GDM1 (cell line): ENCODE results near the gene MIGA2.

Source experiments
- DNase-seq: peaks from one replicate; lab custom pipeline; 2025; lab: John Stamatoyannopoulos, UW

Gene MIGA2

DNA sequence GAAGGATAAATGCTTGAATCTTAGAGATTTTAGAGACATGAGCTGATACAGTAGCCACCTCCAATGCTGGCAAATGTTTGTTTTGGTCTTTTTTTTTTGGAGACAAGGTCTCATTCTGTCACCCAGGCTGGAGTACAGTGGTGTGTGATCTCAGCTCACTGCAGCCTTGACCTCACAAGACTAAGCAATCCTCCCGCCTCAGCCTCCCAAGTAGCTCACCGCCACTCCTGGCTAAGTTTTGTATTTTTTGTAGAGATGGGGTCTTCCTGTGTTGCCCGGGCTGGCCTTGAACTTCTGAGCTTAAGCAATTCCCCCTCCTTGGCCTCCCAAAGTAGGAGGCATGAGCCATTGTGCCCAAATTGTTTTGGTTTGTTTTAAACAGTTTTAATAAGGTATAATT is 37.7 kb downstream of the MIGA2 start:
- DNase-seq = no peak

DNA sequence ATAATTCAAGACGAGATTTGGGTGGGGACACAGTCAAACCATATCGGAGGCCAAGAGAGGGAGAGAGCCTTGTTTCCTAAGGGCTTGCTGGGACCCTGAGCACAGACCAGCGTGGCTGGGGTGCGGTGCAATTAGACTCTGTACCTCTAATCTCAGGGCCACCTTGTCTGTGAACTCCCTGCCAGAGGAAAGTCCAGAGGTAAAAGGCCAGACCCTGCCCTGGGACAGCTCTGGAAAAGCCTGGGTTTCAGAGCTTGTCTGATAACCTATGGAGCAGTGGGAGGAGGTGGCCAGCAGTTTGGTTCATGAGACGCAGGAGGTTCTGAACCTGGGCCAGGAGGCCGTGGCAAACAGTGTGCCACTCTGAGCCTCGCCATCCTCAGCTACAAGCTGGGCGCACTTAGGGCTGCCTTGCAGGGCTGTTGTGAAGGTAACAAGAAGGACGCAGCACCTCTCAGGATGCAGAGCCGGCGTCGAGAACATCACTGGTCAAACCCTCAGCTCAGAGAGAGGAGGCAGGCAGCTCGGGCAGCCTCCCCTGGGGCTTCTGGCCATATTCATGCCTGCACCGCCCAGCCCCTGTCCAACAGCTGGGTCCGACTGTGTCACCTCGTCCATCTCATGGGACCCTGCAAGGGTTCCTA is 39.7 kb downstream of the MIGA2 start:
- no peak for DNase-seq

DNA sequence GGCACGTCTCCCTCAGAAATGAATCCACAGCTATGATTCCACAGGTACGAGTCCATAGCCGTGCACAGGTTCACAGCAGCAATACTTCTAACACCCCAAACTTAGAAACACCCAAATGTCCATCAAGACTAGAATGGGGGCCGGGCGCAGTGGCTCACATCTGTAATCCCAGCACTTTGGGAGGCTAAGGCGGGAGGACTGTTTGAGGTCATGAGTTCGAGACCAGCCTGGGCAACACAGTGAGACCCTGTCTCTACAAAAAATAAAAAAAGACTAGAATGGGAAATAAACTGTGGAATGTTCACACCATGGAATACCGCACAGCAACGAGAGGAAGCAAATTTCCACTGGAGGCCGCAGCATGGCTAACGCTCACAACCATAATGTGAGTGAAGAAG is 40.2 kb downstream of the MIGA2 start:
- DNase-seq = no peak

DNA sequence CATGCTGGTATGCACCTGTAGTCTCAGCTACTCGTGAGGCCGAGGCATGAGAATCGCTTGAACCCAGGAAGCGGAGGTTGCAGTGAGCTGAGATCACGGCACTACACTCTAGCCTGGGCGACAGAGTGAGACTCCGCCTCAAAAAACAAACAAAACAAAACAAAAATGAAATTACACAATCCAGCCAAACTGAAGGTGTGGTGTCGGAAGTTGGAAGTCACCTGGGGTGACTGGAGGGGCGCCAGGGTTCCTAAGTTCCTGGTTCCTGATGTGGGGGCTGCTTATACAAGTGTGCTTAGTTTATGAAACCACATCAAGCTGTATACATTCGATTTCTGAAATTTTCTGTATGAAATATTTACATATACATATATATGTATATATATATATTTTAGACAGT is 40.8 kb downstream of the MIGA2 start:
- DNase-seq = no peak

DNA sequence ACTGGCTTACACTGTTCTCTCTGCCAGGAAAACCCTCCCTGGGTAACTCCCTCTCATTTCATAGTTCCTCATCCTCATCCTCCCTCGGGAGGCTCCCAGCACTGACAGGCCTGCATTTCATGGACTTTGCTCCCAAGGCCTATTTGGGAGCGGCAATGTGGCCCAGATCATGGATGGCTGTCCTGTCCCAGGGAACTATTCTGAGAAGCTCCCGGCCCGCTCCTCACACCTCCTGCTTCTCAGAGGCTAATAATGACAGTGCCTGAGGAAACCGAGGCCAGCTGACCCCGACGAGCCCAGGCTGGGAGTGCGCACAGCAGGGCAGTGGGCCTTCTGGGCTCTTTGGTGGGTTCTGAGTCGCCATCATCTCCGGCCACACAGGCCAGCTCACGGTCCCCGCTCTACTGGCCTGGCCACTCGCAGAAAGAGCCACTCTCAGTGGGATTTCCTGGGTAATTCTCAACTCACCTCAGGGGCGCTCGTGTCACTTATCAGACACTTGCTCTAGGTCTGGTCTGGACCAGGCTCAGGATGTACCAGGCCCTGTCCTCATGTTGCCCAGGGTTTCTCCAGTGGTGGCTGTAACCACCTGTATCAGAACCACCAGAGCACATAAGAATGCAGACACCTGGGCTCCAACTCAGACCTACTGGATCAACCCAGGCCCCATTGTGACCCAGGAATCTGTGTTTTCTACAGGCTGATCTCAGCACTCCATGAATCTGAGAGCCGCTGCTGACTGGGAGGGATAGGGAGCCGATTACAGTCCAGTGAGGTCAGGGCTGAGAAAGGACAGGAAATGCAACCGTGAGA is 42.5 kb downstream of the MIGA2 start:
- DNase-seq = no peak

DNA sequence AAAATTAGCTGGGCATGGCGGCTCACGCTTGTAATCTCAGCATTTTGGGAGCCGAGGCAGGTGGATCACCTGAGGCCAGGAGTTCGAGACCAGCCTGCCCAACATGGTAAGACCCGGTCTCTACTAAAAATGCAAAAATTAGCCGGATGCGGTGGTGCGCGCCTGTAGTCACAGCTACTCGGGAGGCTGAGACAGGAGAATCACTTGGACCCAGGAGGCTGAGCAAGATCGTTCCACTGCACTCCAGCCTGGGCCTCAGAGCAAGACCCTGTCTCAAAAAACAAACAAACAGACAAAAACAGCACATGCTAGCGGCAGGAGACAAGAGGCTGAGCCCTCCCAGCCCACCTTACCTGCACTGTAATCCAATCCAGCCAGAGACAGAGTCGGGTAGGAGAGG is 43.4 kb downstream of the MIGA2 start:
- no peak for DNase-seq

DNA sequence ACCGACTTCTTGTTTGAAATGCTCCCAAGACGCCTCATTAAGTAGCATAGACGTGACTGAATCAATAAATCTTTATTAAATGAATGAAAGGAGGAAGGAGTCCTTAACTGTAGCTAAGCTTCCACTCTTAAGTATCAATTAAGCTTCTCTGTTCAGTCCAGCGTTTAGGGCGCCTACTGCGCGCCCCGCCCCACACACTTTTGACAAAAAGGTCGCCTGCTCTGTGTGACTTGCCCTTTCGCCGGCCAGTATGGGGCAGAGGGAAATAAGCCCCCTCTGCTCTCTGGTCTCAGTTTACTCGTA is 43.8 kb downstream of the MIGA2 start:
- no peak for DNase-seq

DNA sequence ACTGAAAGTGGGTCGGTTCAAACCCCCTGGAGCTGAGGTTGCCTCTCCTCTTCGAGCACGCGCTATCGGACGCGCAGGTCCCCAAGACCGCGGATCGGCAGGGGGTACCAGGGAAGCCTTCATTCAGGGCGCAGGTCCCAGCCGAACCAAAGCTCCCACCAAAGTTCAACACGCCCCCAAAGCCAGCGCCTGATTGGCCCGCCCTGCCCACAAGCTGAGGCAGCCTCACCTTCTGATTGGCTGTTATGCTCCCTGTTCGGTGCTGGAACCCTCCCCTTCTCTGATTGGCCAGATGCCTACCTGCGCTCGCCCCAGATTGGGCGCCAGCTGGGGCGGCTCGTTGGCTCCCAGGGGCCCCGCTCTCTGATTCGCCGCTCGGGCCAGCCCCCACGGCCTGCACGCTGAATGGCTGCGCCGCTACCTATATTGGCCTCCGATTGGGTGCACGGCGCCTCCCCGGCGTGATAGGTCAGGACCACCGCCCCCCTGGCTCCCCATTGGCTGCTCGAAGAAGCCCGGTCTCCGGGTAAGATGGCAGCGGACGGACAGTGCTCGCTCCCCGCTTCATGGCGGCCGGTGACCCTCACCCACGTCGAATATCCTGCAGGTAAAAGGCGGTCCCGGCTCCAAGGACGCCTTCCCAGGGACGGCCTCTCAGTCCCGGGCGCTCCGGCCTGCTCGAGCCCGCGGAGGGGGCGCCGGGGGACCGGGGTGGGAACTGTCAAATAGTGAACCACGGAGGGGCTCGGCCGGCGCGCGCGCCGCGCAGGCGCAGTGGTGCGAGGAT is 44.4 kb downstream of the MIGA2 start, which contains the start of gene DOLPP1:
TSS of gene DOLPP1 (plus strand) at position 511 of the 787 bp plus-strand sequence. CDS start at position 532, 21 bp downstream.
- peak; percentile 100 for DNase-seq

DNA sequence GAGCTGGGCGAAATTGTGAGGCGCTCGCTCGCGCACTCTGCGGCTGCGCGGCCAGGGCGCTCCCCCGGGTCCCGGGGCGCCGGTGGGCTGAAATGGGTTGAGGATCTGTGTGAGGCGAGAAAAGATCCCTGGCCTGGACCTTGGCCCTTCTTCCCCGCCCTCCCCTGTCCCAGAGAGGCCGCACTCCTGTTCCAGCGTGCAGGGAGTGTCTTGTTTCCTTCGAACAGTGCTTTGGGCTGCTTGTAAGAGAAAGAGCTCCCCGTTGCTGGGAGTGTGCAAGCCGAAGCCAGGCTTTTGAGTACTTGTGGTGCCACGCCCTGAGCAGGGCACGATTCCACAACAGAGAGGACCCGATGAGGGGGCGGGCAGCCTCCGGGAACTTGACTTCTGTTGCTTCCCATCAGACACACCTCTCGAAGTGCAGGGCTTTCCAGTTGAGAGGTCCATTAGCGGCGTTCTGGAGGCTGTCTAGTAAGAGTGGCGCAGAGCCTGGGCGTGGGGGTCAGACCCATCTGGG is 45.0 kb downstream of the MIGA2 start:
- no peak for DNase-seq

DNA sequence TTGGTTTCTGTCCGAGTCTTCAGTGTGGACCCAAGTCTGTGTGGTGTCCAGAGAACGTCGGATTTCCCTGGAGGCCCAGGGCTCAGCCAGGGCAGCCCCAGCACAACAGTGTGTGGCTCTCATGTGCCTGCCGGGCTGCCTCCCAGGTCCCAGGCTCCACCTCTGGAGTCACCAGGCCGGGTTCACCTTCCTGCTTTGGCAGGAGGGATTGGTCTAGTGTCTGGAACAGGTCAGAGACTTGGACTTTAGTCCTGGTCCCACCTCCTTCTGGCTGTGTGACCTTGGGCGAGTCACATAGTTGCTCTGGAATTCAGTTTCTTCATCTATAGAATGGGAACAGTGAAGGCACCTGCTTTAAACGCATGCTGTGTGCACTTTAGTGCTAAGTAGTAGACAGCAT is 47.7 kb downstream of the MIGA2 start:
- DNase-seq = no peak

DNA sequence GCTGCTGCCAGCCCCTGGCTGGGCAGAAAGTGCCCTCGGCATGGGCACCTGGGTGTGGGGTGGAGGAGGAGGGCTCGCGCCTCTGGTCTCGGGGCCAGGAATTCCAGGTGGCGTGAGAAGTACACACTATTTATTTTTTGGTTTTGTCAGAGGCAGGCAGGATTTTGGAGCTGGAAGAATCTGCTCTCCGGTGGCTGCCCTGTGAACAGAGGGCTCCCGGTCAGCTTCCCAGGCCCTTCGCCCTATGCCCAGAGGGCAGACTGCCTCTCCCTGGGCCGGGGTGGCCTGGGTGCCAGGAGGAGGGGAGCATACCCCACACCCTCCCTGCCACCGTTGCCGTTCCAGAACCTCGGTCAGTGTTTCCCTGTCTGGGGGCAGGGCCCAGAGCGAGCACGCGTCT is 52.8 kb downstream of the MIGA2 start:
- no peak for DNase-seq

DNA sequence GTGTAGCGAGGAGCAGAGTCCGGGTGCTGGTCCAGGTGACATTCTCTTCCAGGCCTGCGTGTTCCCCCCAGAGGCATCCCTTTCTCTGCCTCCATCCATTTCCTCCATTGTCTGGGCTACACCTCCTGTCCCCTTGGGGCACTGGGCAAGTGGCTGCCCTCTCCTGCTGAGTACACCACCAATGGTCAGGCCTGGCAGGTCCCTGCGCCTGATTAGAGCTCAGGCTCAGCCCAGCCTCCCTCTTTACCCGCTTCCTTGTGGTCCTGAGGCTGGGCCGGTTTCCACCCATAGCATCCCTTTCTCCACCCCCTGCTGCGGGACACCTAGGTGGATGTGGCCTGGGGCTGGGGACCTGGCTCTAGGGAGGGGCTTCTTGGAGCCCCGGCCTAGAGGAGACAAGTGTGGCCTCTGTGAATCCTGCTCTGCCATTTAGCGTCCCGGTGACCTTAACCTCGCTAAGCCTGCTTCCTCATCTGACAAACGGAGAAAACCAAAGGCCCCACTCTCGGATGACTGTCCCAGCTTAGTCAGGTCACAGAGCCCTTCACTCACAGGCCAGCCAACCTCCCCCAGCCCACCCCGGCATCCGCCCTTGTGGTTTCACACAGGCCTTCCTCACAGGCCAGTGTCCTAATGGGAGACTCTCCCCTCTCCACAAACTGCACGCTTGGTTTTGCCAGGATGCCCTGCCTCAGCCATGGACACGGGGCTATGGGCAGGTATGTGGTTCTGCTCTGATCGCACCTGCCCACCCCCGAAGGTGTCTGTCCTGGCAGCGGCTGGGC is 57.4 kb downstream of the MIGA2 start:
- no peak for DNase-seq

DNA sequence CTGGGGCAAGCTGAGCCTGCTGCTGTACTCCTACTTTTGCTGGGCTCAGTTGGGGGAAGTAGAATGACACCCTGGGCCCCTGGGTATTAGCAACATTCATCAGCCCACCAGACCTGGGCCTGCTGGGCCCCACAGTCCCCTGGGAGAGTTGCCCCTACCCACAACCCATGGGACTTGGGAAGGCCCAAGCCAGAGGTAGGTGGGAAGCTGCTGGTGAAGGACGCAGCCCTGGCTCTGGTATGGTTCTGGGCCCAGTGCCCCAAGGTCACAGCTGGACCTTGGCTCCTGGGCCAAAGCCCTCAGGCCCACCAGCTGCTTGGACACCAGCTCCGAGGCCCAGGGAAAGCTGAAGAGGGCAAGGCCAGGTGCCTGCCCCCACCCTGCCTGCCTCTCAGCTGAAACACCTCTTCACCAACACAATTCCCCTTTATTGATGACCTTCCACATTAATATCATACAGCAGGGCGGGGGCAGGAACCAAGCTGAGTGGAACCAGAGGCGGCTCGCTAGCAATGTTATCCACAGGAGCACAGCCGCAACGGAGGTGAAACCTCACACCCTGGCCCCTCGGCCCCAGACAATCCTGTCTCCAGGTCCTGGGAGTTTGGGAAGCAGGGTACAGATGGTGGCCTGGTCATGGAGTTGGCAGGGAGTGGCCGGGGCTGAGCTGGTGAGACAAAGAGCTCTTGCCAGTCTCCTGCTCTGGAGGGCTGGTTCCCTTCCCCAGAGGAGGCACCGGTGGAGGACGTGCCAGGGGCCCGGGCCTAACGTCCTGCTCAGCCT is 58.2 kb downstream of the MIGA2 start:
- no peak for DNase-seq

DNA sequence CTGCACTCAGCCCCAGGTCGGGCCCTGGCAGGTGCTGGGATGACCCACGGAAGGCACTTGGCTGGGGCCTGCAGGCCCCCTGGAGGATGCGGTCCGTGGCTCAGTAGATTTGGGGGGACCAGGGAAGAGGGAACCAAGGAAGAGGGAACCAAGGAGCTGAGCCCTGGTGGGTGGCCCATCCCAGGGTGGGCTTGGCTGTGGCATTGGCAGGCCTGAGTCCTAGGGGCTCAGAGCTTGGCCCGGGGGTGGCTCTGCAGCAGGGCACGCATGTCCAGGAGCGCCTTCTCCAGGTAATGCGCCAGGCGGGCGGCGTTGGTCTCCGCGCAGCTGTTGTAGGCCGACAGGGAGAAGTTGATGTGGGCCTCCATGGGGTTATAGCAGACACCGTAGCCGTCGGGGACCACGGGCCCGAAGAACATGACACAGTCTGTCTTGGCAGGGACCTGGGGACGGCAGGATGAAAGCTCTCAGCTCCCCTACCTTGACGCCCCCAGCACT is 58.8 kb downstream of the MIGA2 start:
- DNase-seq = no peak

DNA sequence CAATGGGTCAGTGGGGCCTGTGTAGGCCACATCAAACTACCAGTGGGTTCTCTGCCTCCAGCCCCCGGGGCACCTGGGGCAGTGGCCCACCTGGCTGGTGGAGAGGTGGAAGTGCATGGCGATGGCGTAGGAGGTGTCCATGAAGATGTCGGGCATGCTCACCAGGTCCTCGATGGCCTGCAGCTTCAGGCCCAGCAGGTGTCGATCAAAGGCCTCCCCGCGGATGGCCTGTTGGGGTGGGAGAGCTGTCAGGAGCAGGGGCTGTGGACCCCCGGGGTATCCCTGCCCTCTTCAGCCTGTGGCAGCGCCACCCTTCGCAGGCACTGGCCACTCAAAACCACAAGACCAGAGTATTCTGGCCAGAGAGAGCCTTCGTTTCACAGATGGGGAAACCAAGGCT is 59.5 kb downstream of the MIGA2 start:
- DNase-seq = no peak

DNA sequence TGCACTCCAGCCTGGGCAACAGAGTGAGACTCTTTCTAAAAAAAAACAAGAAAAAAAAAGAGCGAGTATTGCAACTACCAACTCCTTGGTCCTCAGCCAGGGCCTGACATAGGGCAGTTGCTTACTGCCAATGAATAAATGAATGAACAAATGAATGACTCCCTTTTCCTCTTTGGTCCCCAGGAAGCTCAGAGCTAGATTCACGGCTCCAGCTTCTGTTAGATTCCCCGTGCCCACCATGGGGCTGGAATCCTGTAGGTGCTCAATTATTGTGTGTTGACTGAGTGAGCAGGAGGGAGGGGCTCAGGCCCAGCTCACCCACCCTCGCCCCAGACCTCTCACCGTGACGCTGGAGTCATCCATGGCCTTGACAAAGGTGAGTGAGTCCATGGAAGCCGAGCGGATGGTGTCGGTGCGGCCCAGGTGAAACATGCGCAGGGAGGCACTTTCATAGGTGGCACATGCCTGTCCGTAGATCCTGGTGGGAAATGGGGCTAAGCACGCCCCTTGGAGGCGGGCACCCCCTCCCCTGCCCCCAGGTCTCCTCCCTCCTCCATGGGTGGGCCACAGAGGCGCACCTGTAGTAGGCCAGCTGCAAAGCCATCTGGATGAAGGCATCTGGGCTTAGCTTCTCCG is 61.4 kb downstream of the MIGA2 start:
- no peak for DNase-seq

DNA sequence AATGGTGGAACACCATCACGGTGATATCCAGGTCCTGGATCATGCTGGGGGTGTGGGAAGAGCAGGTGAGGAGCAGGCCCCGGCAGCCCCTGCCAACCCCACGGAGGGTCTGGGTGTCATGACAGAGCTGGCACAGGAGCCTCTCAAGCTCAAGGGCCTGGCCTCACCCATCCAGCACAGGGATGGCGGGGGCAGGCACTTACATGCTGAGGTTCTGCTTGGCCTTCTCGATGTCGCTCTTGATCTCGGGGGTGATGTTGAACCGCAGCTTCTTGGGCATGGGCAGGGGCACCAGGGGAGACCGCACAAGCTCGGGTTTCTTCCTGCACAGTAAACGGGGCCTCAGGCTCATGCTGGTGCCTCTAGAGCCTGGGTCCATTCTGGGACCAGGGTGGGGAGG is 61.9 kb downstream of the MIGA2 start:
- DNase-seq = no peak

DNA sequence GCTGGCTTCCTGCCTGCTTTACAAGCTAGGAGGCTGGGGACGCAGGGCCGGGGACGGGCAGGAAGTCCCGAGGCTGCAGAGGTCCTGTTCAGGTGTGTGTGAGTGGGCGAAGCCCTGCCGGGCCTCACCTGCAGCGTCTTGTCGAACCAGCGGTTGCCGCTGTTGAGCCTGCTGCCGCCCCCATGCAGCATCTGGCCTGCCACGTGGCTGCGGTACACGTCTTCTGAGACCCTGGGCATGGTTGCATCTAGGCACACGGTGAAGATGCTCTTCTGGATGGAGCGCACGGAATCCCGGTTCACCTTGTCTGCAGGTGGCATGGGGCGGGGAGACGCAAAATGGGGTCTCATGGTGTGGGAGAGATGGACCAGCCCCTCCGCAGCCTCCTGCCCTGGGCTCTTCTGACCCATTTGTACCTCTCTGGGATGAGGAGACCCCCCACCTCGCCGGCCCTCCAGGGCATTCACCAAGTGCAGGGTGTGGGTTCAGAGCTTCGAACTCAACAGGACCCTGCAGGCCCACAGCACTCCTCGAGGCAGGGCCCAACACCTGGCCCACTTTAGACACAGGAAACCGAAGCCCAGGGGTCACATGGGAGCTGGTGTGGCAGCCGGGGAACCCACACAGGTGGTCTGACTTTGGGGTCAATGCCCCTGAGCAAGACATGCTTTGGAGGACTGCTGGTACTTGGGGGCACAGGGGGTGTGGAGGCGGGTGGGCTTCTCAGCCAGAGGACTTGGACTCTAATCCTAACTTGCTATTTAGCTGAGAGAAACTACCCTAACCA is 64.2 kb downstream of the MIGA2 start:
- no peak for DNase-seq

DNA sequence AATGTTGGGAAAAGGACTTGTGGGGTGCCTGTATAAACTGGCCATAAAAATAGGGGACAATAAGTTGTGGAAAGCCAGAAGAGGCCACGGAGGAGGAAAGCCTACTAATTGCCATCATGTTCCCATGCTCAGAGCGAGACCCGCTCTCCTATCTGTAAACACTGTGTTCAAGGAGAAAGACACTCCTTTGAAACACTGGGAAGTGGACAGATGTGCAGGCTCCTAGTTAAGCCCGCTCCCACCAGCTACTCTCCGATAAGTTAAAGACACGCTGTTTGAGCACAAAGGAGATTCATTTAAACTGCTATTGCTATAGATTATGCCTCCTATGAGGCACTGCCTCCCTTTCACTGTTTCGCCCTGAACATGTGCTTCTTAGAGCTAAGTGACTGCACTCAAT is 64.9 kb downstream of the MIGA2 start:
- DNase-seq = no peak

DNA sequence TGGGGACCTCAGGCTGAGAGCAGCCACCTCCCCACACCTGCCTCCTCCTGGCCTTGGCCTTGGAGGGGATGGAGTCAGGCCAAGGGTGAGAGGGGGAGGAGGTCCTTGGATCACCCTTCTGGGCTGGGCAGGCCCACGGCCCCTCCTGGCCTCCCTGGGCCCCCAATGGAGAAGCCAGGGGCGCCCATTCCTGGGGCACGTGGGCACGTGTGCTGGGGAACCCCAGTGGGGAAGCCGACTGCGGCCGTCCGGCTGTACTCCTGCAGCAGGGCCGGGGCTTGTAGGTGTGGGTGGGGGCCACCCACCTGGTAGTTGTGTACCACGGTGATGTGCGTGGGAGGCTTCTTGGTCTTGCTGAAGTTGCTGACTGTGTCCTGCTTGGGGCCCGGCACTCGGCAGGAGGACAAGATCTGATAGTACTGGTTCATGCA is 65.7 kb downstream of the MIGA2 start:
- no peak for DNase-seq
